ENCODE results near the gene TMUB2.

TMUB2 gene

GRCh38 chr17:44174427-44174826 is 12.3 kb upstream of the TMUB2 start:
- no peaks in the 10 kb centered on the region for H3F3A ChIP-seq (ENCODE audit: insufficient read depth, low read length)
- no peak overlapping the region for H2AFZ ChIP-seq (ENCODE audit: low read length)

GRCh38 chr17:44176257-44176656 is 10.5 kb upstream of the TMUB2 start:
- H3K79me2 ChIP-seq (ENCODE audit: insufficient read depth, low read length), result no peaks in the 10 kb centered on the region
- no peak for TF ChIP-seq CTCF (IDR thresholded peaks at IDR 0.05; ENCODE audit: low read length)
- TF ChIP-seq EZH2 (IDR thresholded peaks at IDR 0.05; ENCODE audit: borderline replicate concordance, low read length), result no peak
- no peaks in the 10 kb centered on the region for H3K9me3 ChIP-seq (ENCODE audit: low read length)
- no peaks in the 10 kb centered on the region for H3F3A ChIP-seq (ENCODE audit: insufficient read depth, low read length)
- H4K20me1 ChIP-seq (ENCODE audit: insufficient read depth, low read length), result no peaks in the 10 kb centered on the region
- H3K36me3 ChIP-seq (ENCODE audit: insufficient read depth, low read length), result peaks cover 36% of the 10 kb centered on the region
- no peak overlapping the region for H3K9ac ChIP-seq (ENCODE audit: low read length)
- no peaks in the 10 kb centered on the region for H3K4me1 ChIP-seq (ENCODE audit: insufficient read depth, low read length, severe bottlenecking)
- H3K27ac ChIP-seq (ENCODE audit: low read depth, low read length, poor library complexity, severe bottlenecking), result no peak overlapping the region
- no peak overlapping the region for H3K4me2 ChIP-seq (ENCODE audit: low read length)
- no peaks in the 10 kb centered on the region for H3K9me2 ChIP-seq (ENCODE audit: low read depth, low read length)
- no peak overlapping the region for H3K4me3 ChIP-seq (ENCODE audit: low read depth, low read length, poor library complexity, severe bottlenecking)
- H2AFZ ChIP-seq (ENCODE audit: low read length), result no peak overlapping the region
- H3K27me3 ChIP-seq (ENCODE audit: insufficient read depth, low read length), result no peaks in the 10 kb centered on the region

More at GRCh38 chr17:44174427-44174826, 12.3 kb upstream of the TMUB2 start:
- no peaks in the 10 kb centered on the region for H3K27me3 ChIP-seq (ENCODE audit: insufficient read depth, low read length)
- no peak for TF ChIP-seq EZH2 (IDR thresholded peaks at IDR 0.05; ENCODE audit: borderline replicate concordance, low read length)
- TF ChIP-seq CTCF (IDR thresholded peaks at IDR 0.05; ENCODE audit: low read length), result no peak
- H3K4me2 ChIP-seq (ENCODE audit: low read length), result no peak overlapping the region
- peaks cover 36% of the 10 kb centered on the region for H3K36me3 ChIP-seq (ENCODE audit: insufficient read depth, low read length)
- no peak overlapping the region for H3K4me3 ChIP-seq (ENCODE audit: low read depth, low read length, poor library complexity, severe bottlenecking)
- no peak overlapping the region for H3K9ac ChIP-seq (ENCODE audit: low read length)
- H3K4me1 ChIP-seq (ENCODE audit: insufficient read depth, low read length, severe bottlenecking), result peaks cover 12% of the 10 kb centered on the region
- no peaks in the 10 kb centered on the region for H3K79me2 ChIP-seq (ENCODE audit: insufficient read depth, low read length)
- no peaks in the 10 kb centered on the region for H3K9me3 ChIP-seq (ENCODE audit: low read length)
- H3K9me2 ChIP-seq (ENCODE audit: low read depth, low read length), result no peaks in the 10 kb centered on the region
- no peaks in the 10 kb centered on the region for H4K20me1 ChIP-seq (ENCODE audit: insufficient read depth, low read length)
- H3K27ac ChIP-seq (ENCODE audit: low read depth, low read length, poor library complexity, severe bottlenecking), result no peak overlapping the region

GRCh38 chr17:44176671-44177501 is 9.9 kb upstream of the TMUB2 start:
- no peaks in the 10 kb centered on the region for H3K79me2 ChIP-seq (ENCODE audit: insufficient read depth, low read length)
- no peaks in the 10 kb centered on the region for H3K9me2 ChIP-seq (ENCODE audit: low read depth, low read length)
- H3K4me2 ChIP-seq (ENCODE audit: low read length), result no peak overlapping the region
- H3K36me3 ChIP-seq (ENCODE audit: insufficient read depth, low read length), result peaks cover 41% of the 10 kb centered on the region
- no peaks in the 10 kb centered on the region for H3K9me3 ChIP-seq (ENCODE audit: low read length)
- H3K9ac ChIP-seq (ENCODE audit: low read length), result no peak overlapping the region
- TF ChIP-seq CTCF (IDR thresholded peaks at IDR 0.05; ENCODE audit: low read length) (no peak), EZH2 (IDR thresholded peaks at IDR 0.05; ENCODE audit: borderline replicate concordance, low read length) (no peak)
- H3K4me1 ChIP-seq (ENCODE audit: insufficient read depth, low read length, severe bottlenecking), result no peaks in the 10 kb centered on the region
- no peak overlapping the region for H2AFZ ChIP-seq (ENCODE audit: low read length)
- no peak overlapping the region for H3K27ac ChIP-seq (ENCODE audit: low read depth, low read length, poor library complexity, severe bottlenecking)
- H3K27me3 ChIP-seq (ENCODE audit: insufficient read depth, low read length), result no peaks in the 10 kb centered on the region
- H3K4me3 ChIP-seq (ENCODE audit: low read depth, low read length, poor library complexity, severe bottlenecking), result no peak overlapping the region
- no peaks in the 10 kb centered on the region for H4K20me1 ChIP-seq (ENCODE audit: insufficient read depth, low read length)
- no peaks in the 10 kb centered on the region for H3F3A ChIP-seq (ENCODE audit: insufficient read depth, low read length)

Data from OCI-LY1 (cell line).